Cortex of kidney (tissue), 1 donor: ENCODE measurements around the gene SND1.
"Not testable (repeated sequence)": the region's sequence is repeated elsewhere in the genome, so short reads cannot be mapped to it uniquely, and the experiment has no call there.

Experiments
- DNase-seq: peaks from one replicate; lab custom pipeline; 2025; lab: John Stamatoyannopoulos, UW

The SND1 gene

GRCh38 chr7:127889677-127890076, 237.7 kb downstream of the SND1 start:
- DNase-seq, result no peak

DNA sequence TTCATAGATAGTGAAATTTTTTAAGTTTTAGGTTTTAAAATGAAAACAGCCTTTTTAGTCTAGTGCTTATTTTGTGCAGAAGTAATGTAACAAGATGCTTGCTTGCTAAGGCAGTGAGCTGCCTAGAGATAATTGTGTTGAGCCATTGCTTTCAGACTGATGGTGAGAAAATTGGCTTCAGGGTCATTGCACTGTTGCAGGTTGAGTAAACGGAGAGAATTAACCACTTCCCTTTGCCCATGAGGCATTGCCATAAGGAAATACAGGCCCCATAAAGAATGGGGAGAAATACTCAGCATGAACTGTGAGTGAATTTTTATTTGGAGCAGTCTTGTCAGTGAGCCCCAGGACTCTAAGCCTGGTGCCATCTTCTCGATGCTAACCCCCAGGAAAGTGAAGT, 238.7 kb downstream of the SND1 start:
- DNase-seq, result no peak

DNA sequence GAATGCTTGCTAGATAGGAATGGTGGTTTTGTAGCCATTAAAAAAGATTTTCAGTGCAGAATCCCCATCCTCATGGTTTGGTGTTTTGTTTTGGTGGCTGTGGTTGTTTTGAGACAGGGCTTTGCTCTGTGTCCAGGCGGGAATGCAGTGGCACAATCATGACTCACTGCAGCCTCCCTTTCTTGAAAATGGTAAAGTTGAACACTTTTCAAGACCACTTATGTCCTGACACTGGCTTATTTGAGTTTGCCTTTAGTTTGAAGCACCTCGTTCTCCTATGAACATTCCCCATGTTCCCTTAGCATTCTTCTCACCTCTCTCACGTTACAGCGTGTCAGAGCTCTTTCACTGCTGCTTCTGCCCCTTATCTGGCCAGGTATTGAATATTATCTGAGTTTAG, 239.2 kb downstream of the SND1 start:
- no peak for DNase-seq

DNA sequence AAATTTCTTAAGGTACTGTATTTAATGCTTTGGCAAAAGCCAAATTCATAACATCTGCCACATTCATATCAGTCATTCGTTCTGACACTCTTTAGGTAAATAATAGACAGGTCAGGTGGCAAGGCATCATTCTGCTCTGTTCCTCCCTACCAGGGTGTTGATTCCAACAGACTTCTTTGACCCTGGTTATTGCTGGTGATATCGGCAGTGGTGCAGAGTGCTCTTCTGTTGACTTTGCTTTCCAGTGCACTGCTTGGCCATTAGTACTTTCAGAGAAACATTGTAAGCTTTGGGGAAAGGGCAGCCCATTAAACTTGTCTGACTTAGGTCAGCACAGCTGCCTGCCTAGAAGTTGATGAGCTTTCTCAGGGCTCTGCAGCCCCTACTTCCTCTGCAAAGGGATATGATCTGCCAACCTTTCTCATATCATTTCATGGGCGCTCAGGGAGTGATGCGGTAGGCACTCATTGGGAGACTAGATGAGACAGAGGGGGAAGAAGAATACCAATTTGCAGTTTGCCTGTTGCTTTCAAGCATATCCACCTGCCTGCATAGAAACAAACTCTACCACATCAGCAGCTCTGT, 240.0 kb downstream of the SND1 start:
- DNase-seq, result no peak

- DNase-seq, result no peak
These were observed 240.7 kb downstream of the SND1 start for GRCh38 chr7:127892488-127893314.

- no peak for DNase-seq
These were observed 241.6 kb downstream of the SND1 start for GRCh38 chr7:127893547-127893946.

- no peak for DNase-seq
These were observed 242.6 kb downstream of the SND1 start for GRCh38 chr7:127894588-127894987.

- no peak for DNase-seq
These were observed 243.4 kb downstream of the SND1 start for GRCh38 chr7:127895360-127895759.

- DNase-seq, result no peak
These were observed 243.9 kb downstream of the SND1 start for GRCh38 chr7:127895814-127896280.

DNA sequence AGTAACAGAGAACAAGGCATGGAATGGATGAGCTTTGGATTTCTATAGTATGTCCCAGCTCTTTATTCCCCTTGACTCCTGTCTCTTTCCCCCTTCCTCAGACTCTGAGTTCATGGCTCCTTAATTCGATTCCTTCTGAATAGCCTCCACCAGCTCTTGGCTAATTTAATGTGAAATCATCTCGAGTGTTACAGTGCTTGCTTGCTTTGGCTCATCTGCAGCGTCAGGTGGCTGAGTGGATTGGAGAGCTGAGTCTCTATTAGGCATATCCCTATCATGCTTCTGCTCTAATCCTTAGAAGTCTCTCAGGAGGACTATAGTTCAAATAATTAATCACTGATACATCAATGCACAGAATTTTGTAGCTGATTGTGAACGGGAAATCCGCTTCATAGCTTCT, 244.7 kb downstream of the SND1 start:
- no peak for DNase-seq

- no peak for DNase-seq
These were observed 245.9 kb downstream of the SND1 start for GRCh38 chr7:127897704-127898454.

DNA sequence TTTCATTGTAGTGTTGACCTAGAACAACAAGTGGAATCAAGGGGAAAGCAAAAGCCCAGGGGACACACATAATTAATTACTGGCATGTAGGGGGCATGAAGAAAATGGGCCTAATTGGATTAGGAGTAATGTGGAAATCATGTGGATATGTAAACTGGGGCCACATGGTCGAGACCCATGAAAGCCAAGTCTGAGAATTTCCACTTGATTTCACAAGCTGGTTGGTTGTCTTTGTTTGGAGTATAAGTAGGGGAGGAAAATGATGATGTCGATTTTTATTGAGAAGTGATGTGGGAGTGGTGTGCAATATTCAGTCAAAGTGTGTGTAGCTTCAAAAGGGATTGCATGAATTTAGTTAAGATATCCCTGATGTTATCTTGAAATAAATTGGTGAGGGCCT, 247.4 kb downstream of the SND1 start:
- no peak for DNase-seq

DNA sequence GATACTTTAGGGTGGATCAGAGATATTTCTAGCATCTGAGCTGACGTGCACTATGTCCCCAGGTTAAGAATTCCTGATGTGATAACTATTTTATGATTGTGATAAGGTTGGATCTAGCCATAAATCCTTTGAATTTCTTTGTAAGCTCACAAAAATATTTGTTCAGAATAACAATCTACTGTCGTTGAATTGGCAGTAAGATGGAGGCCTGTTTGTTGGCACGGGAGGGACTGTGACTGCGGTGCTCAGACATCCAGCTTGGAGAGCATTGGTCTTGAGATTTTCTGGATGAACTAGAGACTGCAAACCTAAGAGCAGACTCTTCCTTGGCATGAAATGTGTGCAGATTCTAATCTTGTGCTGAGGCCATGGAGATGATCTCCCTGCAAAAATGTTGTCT, 248.1 kb downstream of the SND1 start:
- DNase-seq, result no peak

GRCh38 chr7:127900732-127901685, 249.0 kb downstream of the SND1 start:
- DNase-seq, result no peak

DNA sequence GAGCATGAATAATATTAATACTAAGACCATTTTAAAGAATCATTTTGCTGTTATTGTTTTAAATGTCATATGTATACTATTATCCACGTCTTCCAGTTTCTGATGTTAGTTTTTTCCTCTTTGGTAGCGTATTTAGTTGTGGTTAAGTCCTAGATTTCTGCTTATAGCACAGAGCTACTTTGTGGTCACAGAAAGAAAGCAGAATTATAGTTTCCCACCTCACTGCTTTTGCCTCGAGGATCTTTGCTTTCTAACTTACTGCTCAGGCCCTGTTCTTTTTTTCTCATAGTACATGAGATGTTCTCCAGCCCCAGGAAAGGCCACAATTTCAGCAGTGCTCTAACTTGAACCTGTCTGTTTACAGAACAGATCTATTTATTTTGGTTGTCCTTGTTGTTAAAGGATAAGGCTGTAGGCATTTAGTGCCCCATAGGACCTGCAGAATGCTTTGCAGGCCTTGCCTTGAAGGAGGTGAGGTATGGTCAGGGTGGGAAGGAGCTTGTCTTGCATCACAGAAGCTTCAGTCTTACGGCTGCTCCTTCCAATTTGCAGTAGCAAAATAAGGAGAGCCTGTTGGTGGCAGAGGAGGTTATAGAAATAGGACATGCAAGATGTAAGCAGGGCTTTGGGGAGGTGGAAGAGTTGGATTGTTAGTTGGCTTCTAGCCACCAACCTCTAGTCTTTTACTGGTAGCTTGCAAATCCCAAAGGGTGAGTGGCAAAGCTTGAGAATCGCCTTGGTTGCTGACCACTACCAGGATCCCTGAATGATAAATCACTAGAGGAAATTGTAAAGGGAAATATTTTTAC, 250.1 kb downstream of the SND1 start:
- DNase-seq, result no peak

DNA sequence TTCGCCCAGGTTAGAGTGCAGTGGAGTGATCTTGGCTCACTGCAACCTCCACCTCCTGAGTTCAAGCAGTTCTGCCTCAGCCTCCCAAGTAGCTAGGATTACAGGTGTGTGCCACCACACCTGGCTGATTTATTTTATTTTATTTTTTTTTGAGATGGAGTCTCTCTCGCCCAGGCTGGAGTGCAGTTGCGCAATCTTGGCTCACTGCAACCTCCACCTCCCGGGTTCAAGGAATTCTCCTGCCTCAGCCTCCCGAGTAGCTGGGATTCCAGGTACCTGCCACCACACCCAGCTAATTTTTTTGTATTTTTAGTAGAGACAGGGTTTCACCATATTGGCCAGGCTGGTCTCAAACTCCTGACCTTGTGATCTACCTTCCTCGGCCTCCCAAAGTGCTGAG, 250.8 kb downstream of the SND1 start:
- not testable (repeated sequence) for DNase-seq

DNA sequence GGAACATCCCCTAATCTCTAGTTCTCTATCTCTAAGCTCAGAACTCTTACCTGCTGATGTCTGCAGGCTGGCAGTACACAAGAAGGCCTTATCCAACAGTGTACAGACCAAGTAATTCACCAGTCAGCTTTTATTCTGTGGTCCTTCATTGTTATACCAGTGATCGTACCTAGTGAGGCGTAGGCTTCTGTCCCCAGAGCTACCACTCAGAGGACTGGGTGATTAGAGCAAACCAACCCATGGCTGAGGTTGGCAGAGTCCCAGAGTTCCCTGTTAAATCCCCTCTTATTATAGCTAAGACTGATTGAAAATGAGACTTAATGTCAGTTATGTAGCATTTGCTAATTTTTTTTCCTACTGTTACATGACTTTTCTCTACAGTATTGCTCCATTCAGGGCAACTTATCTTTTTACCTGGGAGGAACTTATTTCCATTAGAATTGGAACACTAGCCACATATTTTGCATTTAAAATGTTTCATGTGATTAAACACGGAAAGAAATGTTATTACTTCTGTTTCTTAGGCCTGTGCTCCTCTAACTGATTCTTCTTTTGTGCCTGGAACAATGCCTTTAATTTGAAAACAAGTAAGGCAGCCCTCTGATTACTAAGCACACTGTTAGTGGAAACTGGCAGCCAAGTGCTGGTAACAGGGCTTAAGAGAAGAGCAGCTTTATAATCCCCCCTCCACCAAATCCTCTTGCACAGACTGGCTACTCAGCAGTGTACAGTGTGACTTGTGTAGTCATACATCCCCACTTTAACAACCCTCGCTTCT, 252.1 kb downstream of the SND1 start:
- no peak for DNase-seq

DNA sequence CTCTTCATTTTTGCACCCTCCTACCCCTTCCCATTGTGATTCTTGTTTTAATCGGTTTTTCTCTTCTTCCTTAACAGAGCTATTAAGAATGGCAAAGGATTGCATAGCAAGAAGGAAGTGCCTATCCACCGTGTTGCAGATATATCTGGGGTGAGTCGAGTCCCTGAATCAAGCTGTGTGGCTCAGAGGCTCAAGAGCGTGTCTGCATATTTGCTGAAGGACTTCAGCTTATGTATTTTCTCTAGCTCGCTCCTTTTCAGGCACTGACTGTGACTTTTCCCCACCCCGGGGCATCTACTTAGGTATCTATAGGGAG, 252.6 kb downstream of the SND1 start:
- no peak for DNase-seq

GRCh38 chr7:127905021-127905420, 253.0 kb downstream of the SND1 start:
- DNase-seq, result no peak
